Activated T-cell treated with anti-CD3 and anti-CD28 coated beads for 24 hours (primary cell): ENCODE results near the gene PRAMEF20.
A peak's percentile ranks its signal among the peaks of the same experiment; 100 is the strongest.
"Not testable (repeated sequence)": the region's sequence is repeated elsewhere in the genome, so short reads cannot be mapped to it uniquely, and the experiment has no call there.

Experiments used
- DNase-seq: peaks from one replicate; pipeline ENCODE4 v3.0.0-alpha.2; 2020; ENCODE audit warnings: low read depth

The PRAMEF20 gene

DNA sequence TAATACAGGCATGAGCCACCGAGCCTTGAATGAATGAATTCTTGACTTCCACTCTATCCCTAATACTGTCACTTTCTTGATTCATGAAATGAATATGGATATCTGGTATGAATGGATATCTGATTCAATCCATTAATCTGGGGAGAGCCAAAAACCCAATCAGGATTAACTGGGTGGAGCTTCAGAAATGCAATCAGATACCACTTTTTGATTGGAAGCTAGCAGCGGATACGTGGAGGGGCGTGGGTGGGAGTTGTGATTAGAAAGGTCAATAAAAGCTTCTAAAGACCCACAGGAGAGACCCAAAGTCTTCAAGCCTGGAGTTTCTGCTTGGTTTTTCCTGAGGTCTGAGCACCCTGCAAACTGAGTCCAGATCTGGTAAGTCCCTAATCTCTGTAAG lies at the start of gene PRAMEF20:
TSS of gene PRAMEF20 (plus strand) at position 301 of the 400 bp plus-strand sequence. CDS start 5,905 bp downstream, outside the sequence.
- DNase-seq, result not testable (repeated sequence)

DNA sequence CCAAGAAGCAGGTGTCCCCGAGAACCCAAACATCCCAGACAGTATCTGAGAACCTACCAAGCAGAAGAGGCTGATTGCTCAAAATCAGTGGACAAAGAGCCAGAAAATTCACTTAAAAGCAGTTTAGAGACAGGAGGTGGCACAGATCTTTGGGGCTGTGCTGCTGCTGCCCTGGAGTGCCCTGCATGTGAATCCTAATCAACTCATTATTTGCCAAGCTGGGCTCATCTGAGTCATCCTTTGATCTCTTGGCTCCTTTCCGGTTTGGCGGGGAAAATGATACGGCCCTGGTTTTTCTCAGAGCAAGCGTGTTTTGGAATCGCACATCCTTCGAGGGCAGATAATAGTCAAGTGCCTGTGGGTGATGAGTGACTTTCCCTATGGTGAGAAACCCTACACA lies 47.9 kb upstream of the PRAMEF20 start:
- not testable (repeated sequence) for DNase-seq

DNA sequence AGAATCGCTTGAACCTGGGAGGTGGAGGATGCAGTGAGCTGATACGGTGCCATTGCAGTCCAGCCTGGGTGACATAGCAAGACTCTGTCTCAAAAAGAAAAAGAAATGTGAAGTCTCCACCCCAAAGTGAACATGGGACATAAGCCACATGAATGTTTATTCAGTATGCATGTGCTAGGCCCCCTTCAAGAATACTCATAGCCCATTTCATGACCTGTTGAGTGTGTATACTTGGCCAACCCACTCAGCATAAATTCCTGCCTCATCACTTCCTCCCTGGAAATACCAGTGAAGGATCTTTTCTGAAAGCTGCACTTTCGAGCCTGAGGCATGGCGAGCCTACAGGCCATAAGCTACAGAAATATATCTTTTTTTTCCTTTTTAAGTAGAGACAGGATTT lies 45.3 kb upstream of the PRAMEF20 start:
- not testable (repeated sequence) for DNase-seq

DNA sequence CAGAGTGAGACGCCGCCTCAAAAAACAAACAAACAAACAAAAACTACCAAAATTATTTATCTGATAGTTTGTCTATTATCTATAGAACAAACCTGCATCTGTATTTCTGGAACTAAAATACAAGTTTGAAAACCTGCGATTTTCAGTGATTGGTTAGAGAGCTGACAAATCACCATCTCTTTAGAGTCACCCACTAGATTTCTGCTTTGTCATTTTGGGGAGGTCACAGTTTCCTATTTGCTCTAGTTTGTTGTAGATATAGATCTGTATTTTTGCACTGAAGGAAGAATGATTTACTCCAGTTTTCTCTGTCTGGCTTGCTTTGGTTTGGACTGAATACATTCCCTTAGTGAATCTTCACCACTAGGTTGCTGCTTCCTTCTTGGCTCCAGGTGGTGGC lies 43.7 kb upstream of the PRAMEF20 start:
- not testable (repeated sequence) for DNase-seq

GRCh38 chr1:13368544-13368943 lies 41.7 kb upstream of the PRAMEF20 start:
- peak; percentile 9 for DNase-seq

DNA sequence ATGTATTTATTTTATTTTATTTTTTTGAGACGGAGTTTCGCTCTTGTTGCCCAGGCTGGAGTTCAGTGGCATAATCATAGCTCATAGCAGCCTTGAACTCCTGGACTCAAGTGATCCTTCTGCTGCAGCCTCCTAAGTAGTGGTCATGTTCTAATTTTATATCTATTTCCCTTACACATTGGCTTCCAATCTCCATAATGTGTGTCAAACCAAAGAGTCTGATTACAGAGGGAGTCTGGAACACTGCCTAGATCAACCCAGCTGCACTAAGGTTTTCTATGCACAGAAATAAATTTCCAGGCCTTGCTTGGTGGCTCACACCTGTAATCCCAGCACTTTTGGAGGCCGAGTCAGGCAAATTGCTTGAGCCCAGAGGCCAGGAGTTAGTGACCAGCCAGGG lies 31.3 kb upstream of the PRAMEF20 start:
- not testable (repeated sequence) for DNase-seq

- not testable (repeated sequence) for DNase-seq
Measured at GRCh38 chr1:13380380-13380779, 29.9 kb upstream of the PRAMEF20 start.

DNA sequence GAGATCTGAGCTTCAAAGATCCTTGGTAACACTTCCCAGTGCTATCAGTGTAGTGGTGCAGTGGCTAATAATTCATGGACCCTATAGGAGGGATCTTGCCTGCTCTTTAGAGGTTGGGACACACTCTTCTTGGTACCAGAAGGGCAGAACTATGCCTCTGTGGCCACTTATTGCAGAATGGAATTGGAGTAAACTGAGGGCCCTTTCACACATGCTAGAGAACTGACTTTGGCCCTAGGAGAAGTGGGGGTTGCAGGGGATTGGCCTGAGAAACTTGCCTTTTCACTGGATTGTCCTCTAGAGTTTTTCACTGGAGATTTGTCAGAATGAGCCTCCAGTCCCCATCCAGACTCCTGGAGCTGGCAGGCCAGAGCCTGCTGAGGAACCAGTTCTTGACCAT lies 20.9 kb upstream of the PRAMEF20 start, which contains the start of gene PRAMEF17:
TSS of gene PRAMEF17 (plus strand) at position 301 of the 400 bp plus-strand sequence. CDS start at position 327, 26 bp downstream.
- DNase-seq, result not testable (repeated sequence)

GRCh38 chr1:13393004-13393403 lies 17.2 kb upstream of the PRAMEF20 start:
- not testable (repeated sequence) for DNase-seq

DNA sequence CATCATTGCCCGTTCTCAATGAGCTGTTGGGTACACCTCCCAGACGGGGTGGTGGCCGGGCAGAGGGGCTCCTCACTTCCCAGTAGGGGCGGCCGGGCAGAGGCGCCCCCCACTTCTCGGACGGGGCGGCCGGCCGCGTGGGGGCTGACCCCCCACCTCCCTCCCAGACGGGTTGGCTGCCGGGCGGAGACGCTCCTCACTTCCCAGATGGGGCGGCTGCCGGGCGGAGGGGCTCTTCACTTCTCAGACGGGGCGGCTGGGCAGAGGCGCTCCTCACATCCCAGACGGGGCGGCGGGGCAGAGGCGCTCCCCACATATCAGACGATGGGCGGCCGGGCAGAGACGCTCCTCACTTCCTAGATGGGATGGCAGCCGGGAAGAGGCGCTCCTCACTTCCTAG lies 15.5 kb upstream of the PRAMEF20 start:
- not testable (repeated sequence) for DNase-seq

GRCh38 chr1:13395311-13395710 lies 14.9 kb upstream of the PRAMEF20 start:
- DNase-seq, result not testable (repeated sequence)

DNA sequence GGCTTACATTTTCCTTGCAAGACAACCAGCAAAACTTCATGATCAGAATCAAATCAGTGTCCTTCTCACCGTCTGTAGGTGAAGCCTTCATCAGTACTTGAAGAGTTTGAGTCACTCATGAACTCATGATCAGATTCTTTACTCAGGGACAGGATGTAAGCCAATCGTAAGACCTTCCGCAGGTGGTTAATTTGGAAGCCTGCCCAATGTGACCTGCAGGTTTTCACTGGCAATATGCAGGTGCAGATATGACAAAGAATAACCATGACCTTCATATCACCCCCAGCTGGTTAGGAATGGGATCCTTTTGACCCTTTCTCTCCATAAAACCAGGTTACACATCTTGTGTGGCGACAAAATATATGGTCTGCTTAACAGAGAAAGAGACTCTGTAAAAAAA lies 2.4 kb upstream of the PRAMEF20 start:
- no peak for DNase-seq

DNA sequence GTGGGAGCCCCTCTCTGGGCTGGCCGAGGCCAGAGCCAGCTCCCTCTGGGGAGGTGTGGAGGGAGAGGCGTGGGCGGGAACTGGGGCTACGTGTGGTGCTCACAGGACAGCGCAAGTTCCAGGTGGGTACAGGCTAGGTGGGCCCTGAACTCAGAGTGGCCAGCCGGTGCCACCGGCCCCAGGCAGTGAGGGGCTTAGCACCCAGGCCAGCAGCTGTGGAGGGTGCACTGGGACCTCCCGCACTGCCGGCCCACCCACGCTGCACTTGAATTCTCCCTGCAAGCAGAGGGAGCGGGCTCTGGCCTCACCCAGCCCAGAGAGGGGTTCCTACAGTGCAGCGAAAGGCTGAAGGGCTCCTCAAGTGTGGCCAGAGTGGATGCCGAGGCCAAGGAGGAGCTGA lies 20.2 kb downstream of the PRAMEF20 start:
- DNase-seq, result no peak

DNA sequence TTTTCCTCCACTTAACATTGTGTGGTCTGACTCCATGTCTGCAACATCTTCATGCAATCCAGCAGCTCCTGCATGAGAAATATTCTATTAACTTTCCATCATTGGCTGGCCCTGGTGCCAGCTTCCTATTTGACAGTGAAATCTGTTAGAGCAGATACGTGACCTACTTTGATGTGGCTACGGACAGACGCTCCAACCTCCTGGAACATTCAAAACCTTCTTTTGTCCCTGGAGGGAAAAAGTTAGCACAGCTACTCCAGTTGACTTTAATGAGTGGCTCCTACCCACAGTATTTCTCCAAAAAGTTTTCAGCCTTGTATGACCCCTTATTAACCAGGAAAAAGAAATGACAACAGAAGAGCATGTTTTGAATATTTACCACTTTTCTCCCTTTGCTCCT lies 22.0 kb downstream of the PRAMEF20 start:
- no peak for DNase-seq

DNA sequence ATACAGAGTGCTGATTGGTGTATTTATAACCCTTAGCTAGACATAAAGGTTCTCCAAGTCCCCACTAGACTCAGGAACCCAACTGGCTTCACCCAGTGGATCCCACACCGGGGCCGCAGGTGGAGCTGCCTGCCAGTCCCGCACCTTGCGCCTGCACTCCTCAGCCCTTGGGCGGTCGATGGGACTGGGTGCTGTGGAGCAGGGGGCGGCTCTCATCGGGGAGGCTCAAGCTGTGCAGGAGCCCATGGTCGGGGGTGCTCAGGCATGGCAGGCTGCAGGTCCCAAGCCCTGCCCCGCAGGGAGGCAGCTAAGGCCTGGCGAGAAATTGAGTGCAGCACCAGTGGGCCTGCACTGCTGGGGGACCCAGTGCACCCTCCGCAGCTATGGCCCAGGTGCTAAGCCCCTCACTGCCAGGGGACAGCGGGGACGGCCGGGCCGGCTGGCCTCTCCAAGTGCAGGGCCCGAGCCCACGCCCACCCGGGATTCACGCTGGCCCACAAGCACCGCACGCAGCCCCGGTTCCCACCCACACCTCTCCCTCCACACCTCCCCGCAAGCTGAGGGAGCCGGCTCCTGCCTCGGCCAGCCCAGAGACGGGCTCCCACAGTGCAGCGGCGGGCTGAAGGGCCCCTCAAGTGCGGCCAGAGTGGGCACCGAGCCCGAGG lies 23.6 kb downstream of the PRAMEF20 start:
- DNase-seq, result not testable (repeated sequence)

- DNase-seq, result no peak
Measured at GRCh38 chr1:13435458-13435857, 25.2 kb downstream of the PRAMEF20 start.

- DNase-seq, result not testable (repeated sequence)
Measured at GRCh38 chr1:13439104-13439783, 29.0 kb downstream of the PRAMEF20 start.

- DNase-seq, result no peak
Measured at GRCh38 chr1:13443335-13443979, 33.2 kb downstream of the PRAMEF20 start.

- DNase-seq, result no peak
Measured at GRCh38 chr1:13450204-13450603, 40.0 kb downstream of the PRAMEF20 start.

- no peak for DNase-seq
Measured at GRCh38 chr1:13451399-13451965, 41.2 kb downstream of the PRAMEF20 start.

- DNase-seq, result no peak
Measured at GRCh38 chr1:13456904-13457532, 46.8 kb downstream of the PRAMEF20 start.

DNA sequence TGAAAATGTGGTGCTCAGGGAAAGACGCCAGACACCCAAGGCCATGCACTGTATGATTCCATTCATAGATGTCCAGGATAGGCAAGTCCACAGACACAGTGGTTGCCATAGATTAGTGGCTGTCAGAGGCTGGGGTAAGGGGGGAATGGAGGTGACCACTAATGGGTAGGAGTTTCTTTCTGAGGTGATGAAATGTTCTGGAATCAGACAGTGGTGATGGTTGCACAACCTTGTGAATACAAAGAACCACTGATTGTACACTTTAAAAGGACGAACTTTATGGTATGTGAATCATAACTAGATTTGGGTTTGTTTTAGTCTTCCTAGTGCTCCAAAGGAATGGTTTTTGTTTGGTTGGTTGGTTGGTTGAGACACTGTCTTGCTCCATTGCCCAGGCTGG lies 51.7 kb downstream of the PRAMEF20 start:
- no peak for DNase-seq
